Peyer's patch (tissue), 4 donors: ENCODE measurements around the gene DPYD. TPM values are rescaled to one million over a fixed set of nuclear protein-coding genes. Genes with fewer than 3 reads are reported as not detected.

Experiments used
- DNase-seq, 3 donors: peaks; one replicate each; pipeline ENCODE4 v3.0.0-alpha.2; 2017 to 2019
- H3K27ac ChIP-seq, 4 donors: fragments of 200-600 bp; sonication (generic); one replicate each; pipeline ENCODE4 v1.5.1; 2016 to 2019
- H3K27me3 ChIP-seq, 2 donors: fragments of 200-600 bp; sonication (generic); one replicate each; pipeline ENCODE4 v1.5.1; 2019
- H3K36me3 ChIP-seq, 3 donors: fragments of 200-600 bp; sonication (generic); one replicate each; pipeline ENCODE4 v1.5.1; 2016 to 2019
- H3K4me1 ChIP-seq, 4 donors: fragments of 200-600 bp; sonication (generic); one replicate each; pipeline ENCODE4 v1.5.1; 2016 to 2019
- H3K4me3 ChIP-seq, 4 donors: fragments of 200-600 bp; sonication (generic); 1 replicate in 3 of 4; 2 replicates in 1 of 4; pipeline ENCODE4 v1.5.1; 2016 to 2019; ENCODE audit warnings: mild to moderate bottlenecking in 1 of 4
- H3K9me3 ChIP-seq, 4 donors: fragments of 200-600 bp; sonication (generic); one replicate each; pipeline ENCODE4 v1.5.1; 2016 to 2019; ENCODE audit warnings: mild to moderate bottlenecking in 1 of 4
- CTCF ChIP-seq, 6 experiments: fragments of 450-650 bp in 4 of 6; fragments of 200-600 bp in 2 of 6; sonication (generic) in 1 of 6; IDR thresholded peaks; one replicate each; pipeline ENCODE4 v1.5.1; 2017 to 2019; ENCODE audit warnings: antibody characterized with exemption in 6 of 6, mild to moderate bottlenecking in 3 of 6, moderate library complexity in 1 of 6
- POLR2A ChIP-seq, 2 donors: fragments of 450-650 bp; IDR thresholded peaks; one replicate each; pipeline ENCODE4 v1.5.1; 2017; ENCODE audit warnings: antibody characterized with exemption in 2 of 2, mild to moderate bottlenecking in 2 of 2, moderate library complexity in 2 of 2
- total RNA-seq, 4 donors: library from RNA; depleted of rRNA; stranded (reverse); fragments of >200 nt; gene quantifications; one replicate each; pipeline ENCODE4 v1.1.0, GENCODE V29; 2016

Gene DPYD
- total RNA-seq, 4 donors from 2014 or later, result 30.8 to 39.7 (median 36.4) TPM

- Histone ChIP-seq H3K9me3 (no peaks in the 10 kb centered on the region), H3K36me3 (no peaks in the 10 kb centered on the region), H3K4me1 (peaks cover 0 to 3% (median 0%) of the 10 kb centered on the region in 4 donors), H3K27me3 (no peaks in the 10 kb centered on the region), H3K4me3 (no peak overlapping the region), H3K27ac (peak overlapping the region in 1 of 4 donors; percentile 20)
- TF ChIP-seq CTCF (IDR thresholded peaks at IDR 0.05) (no peak), POLR2A (IDR thresholded peaks at IDR 0.05) (no peak)
- no peak for DNase-seq
Observed at GRCh38 chr1:97258597-97258996, 662.2 kb downstream of the DPYD start.

GRCh38 chr1:97254731-97255463 lies 665.9 kb downstream of the DPYD start:
- DNase-seq, result no peak
- H3K4me3 ChIP-seq, result no peak overlapping the region
- H3K4me1 ChIP-seq, result peaks cover 0 to 3% (median 0%) of the 10 kb centered on the region in 4 donors
- H3K36me3 ChIP-seq, result no peaks in the 10 kb centered on the region
- H3K27ac ChIP-seq, result no peak overlapping the region
- no peaks in the 10 kb centered on the region for H3K9me3 ChIP-seq
- no peak for TF ChIP-seq CTCF (IDR thresholded peaks at IDR 0.05)
- TF ChIP-seq POLR2A (IDR thresholded peaks at IDR 0.05), result no peak
- H3K27me3 ChIP-seq, result no peaks in the 10 kb centered on the region

GRCh38 chr1:97252925-97253324 lies 667.9 kb downstream of the DPYD start:
- Histone ChIP-seq H3K9me3 (no peaks in the 10 kb centered on the region), H3K36me3 (no peaks in the 10 kb centered on the region), H3K4me1 (no peaks in the 10 kb centered on the region), H3K27me3 (no peaks in the 10 kb centered on the region), H3K27ac (no peak overlapping the region), H3K4me3 (no peak overlapping the region)
- no peak for TF ChIP-seq CTCF (IDR thresholded peaks at IDR 0.05)
- TF ChIP-seq POLR2A (IDR thresholded peaks at IDR 0.05), result no peak
- no peak for DNase-seq

- H3K27ac ChIP-seq, result no peak overlapping the region
- H3K9me3 ChIP-seq, result no peaks in the 10 kb centered on the region
- TF ChIP-seq POLR2A (IDR thresholded peaks at IDR 0.05), result no peak
- no peak for TF ChIP-seq CTCF (IDR thresholded peaks at IDR 0.05)
- no peaks in the 10 kb centered on the region for H3K36me3 ChIP-seq
- no peaks in the 10 kb centered on the region for H3K4me1 ChIP-seq
- no peaks in the 10 kb centered on the region for H3K27me3 ChIP-seq
- DNase-seq, result no peak
- no peak overlapping the region for H3K4me3 ChIP-seq
Observed at GRCh38 chr1:97252076-97252475, 668.8 kb downstream of the DPYD start.

- H3K4me3 ChIP-seq, result no peak overlapping the region
- no peaks in the 10 kb centered on the region for H3K27me3 ChIP-seq
- TF ChIP-seq POLR2A (IDR thresholded peaks at IDR 0.05), result no peak
- TF ChIP-seq CTCF (IDR thresholded peaks at IDR 0.05), result no peak
- DNase-seq, result no peak
- H3K36me3 ChIP-seq, result no peaks in the 10 kb centered on the region
- no peaks in the 10 kb centered on the region for H3K9me3 ChIP-seq
- peaks cover 0 to 8% (median 0%) of the 10 kb centered on the region in 4 donors for H3K4me1 ChIP-seq
- no peak overlapping the region for H3K27ac ChIP-seq
Observed at GRCh38 chr1:97247196-97247595, 673.6 kb downstream of the DPYD start.
